ENCODE measurements around the gene ASRGL1.

Gene ASRGL1

GRCh38 chr11:62337303-62338181, at the start of gene ASRGL1:
Gene ASRGL1 (plus strand): TSS chr11:62337448. CDS start chr11:62337978, 530 bp downstream.
- peak; percentile 22 for DNase-seq (ENCODE audit: low read depth)
- TF ChIP-seq CTCF (conservative IDR thresholded peaks at IDR 0.05; ENCODE audit: control insufficient read depth, insufficient read depth, low read depth, low read length) = no peak
- H3K4me3 ChIP-seq (ENCODE audit: control insufficient read depth, low read depth, low read length) = peak within 1 kb of the TSS; percentile 41

- no peak for TF ChIP-seq CTCF (conservative IDR thresholded peaks at IDR 0.05; ENCODE audit: control insufficient read depth, insufficient read depth, low read depth, low read length)
- no peak overlapping the region for H3K4me3 ChIP-seq (ENCODE audit: control insufficient read depth, low read depth, low read length)
- peak; percentile 28 for DNase-seq (ENCODE audit: low read depth)
These were observed 41.7 kb upstream of the ASRGL1 start for GRCh38 chr11:62295504-62295903.

GRCh38 chr11:62298975-62299374, 38.3 kb upstream of the ASRGL1 start, which contains the start of gene SCGB1D4:
Gene SCGB1D4 (minus strand): TSS chr11:62299075. CDS start chr11:62299010, 65 bp downstream.
- no peak for TF ChIP-seq CTCF (conservative IDR thresholded peaks at IDR 0.05; ENCODE audit: control insufficient read depth, insufficient read depth, low read depth, low read length)
- H3K4me3 ChIP-seq (ENCODE audit: control insufficient read depth, low read depth, low read length) = no peak within 1 kb of the TSS
- DNase-seq (ENCODE audit: low read depth) = no peak

- H3K4me3 ChIP-seq (ENCODE audit: control insufficient read depth, low read depth, low read length) = no peak overlapping the region
- no peak for DNase-seq (ENCODE audit: low read depth)
- TF ChIP-seq CTCF (conservative IDR thresholded peaks at IDR 0.05; ENCODE audit: control insufficient read depth, insufficient read depth, low read depth, low read length) = no peak
These were observed 31.0 kb upstream of the ASRGL1 start for GRCh38 chr11:62306227-62306626.

DNA sequence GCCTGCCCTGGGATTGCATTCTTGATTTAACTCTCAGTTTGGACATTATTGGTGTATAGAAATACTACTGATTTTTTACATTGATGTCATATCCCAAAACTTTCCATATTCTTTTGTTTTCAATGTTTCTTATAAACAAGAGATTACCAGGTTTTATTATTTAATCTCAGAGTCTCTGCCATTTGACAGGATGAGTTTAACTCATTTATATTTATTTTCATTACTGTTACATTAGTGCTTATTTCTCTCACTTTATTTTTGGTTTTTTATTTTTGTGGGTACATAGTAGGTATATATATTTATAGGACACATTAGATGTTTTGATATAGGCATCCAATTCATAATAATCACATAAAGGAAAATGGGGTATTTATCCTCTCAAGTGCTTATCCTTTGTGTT, 29.3 kb upstream of the ASRGL1 start:
- DNase-seq (ENCODE audit: low read depth) = no peak
- no peak overlapping the region for H3K4me3 ChIP-seq (ENCODE audit: control insufficient read depth, low read depth, low read length)
- no peak for TF ChIP-seq CTCF (conservative IDR thresholded peaks at IDR 0.05; ENCODE audit: control insufficient read depth, insufficient read depth, low read depth, low read length)

DNA sequence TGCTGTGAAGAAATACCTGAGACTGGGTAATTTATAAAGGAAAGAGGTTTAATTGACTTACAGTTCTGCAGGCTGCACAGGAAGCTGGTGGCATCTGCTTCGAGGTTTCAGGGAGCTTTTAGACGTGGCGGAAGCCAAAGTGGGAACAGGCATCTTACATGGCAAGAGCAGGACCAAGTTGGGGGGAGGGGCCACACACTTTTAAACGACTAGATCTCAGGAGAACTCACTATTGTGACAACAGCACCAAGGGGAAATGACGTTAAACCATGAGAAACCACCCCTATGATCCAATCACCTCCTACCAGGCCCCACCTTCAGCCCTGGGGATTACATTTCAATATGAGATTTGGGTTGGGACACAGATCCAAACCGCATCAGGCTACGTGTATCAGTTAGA, 27.3 kb upstream of the ASRGL1 start:
- no peak for TF ChIP-seq CTCF (conservative IDR thresholded peaks at IDR 0.05; ENCODE audit: control insufficient read depth, insufficient read depth, low read depth, low read length)
- no peak for DNase-seq (ENCODE audit: low read depth)

More for the DNA sequence above, 27.3 kb upstream of the ASRGL1 start:
- no peak overlapping the region for H3K4me3 ChIP-seq (ENCODE audit: control insufficient read depth, low read depth, low read length)
